ENCODE data around the gene GATD1.

DNA sequence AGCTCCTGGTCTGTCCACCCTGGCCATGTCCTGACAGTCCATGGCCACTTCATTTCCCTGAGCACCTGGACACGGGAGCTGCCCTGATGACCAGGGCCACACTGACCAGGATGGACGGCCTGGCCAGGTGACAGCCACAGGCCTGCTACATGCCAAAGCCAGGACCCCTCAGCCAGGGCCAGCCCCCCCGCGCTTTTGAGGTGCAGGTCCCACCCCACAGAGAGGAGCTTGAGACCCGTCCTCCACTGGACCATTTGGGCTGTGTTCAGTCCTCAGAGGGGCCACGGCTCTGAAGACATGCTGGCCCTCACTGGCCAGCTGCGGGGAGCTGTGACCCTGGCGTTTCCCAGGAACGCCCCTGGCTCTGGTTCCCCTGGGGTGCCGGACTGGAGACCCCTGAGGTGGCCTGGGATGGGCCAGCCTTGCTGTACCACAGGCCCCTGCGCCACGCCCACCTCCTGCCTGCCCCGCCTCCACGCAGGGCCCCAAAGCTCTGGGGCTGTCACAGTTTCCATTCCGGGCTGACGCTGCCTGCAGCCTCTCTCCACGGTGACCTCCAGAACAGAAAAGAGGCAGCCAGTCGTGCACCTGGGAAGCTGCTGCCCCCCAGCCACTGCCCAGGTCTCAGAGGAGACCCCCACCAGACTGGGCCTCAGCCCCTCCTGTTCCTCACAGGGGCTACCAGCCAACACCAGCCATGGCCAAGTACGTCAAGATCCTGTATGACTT, 53.1 kb downstream of the GATD1 start:
- no peak for TF ChIP-seq POLR2A (IDR thresholded peaks at IDR 0.05)
- TF ChIP-seq, protein P1, sequence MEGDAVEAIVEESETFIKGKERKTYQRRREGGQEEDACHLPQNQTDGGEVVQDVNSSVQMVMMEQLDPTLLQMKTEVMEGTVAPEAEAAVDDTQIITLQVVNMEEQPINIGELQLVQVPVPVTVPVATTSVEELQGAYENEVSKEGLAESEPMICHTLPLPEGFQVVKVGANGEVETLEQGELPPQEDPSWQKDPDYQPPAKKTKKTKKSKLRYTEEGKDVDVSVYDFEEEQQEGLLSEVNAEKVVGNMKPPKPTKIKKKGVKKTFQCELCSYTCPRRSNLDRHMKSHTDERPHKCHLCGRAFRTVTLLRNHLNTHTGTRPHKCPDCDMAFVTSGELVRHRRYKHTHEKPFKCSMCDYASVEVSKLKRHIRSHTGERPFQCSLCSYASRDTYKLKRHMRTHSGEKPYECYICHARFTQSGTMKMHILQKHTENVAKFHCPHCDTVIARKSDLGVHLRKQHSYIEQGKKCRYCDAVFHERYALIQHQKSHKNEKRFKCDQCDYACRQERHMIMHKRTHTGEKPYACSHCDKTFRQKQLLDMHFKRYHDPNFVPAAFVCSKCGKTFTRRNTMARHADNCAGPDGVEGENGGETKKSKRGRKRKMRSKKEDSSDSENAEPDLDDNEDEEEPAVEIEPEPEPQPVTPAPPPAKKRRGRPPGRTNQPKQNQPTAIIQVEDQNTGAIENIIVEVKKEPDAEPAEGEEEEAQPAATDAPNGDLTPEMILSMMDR (IDR thresholded peaks at IDR 0.05) = no peak
- TF ChIP-seq EP300 (IDR thresholded peaks at IDR 0.05) = no peak
- no peak for TF ChIP-seq POLR2AphosphoS5 (IDR thresholded peaks at IDR 0.05)
